WTC11 (cell line): Measurements from ENCODE around the gene MIPEP. TPM values are rescaled to one million over a fixed set of nuclear protein-coding genes. Genes with fewer than 3 reads are reported as not detected.
A peak's percentile ranks its signal among the peaks of the same experiment; 100 is the strongest.

Source experiments
- ATAC-seq: fragments of 200-7000 bp; cut with Tn5 transposase; 2 replicates; pipeline ENCODE4 v1.10.0; 2021; ENCODE audit warnings: mild to moderate bottlenecking, moderate library complexity
- CTCF ChIA-PET: fragments of 300-600 bp; sonication (Branson Sonifier 250); formaldehyde crosslinking; loops from one replicate; lab custom pipeline; 2021; ENCODE audit warnings: antibody characterized with exemption; lab: Charles Lee
- POLR2A ChIA-PET: fragments of 350-600 bp; sonication (Branson Sonifier 250); formaldehyde crosslinking; loops from one replicate; lab custom pipeline; 2021; ENCODE audit warnings: antibody characterized with exemption; lab: Charles Lee
- DNase-seq: peaks from one replicate; pipeline ENCODE4 v3.0.0; 2021; ENCODE audit warnings: low spot score
- H3K27ac Mint-ChIP-seq: 2 replicates; pipeline ENCODE4 v1.8.0; 2021; ENCODE audit warnings: mixed read lengths
- H3K27me3 Mint-ChIP-seq: 2 replicates; pipeline ENCODE4 v1.8.0; 2021; ENCODE audit warnings: low read depth, mild to moderate bottlenecking, moderate library complexity, mixed read lengths
- H3K36me3 Mint-ChIP-seq: 2 replicates; pipeline ENCODE4 v1.8.0; 2021; ENCODE audit warnings: mixed read lengths
- H3K4me1 Mint-ChIP-seq: 2 replicates; pipeline ENCODE4 v1.8.0; 2022; ENCODE audit warnings: mixed read lengths
- H3K4me3 Mint-ChIP-seq: 2 replicates; pipeline ENCODE4 v1.8.0; 2021; ENCODE audit warnings: mild to moderate bottlenecking, moderate library complexity, mixed read lengths
- H3K9me3 Mint-ChIP-seq: 2 replicates; pipeline ENCODE4 v1.8.0; 2021; ENCODE audit warnings: mixed read lengths
- FOXK1 ChIP-seq: sonication (generic); formaldehyde crosslinking; IDR thresholded peaks from 2 replicates; pipeline ENCODE4 v1.8.0; 2022; ENCODE audit warnings: mild to moderate bottlenecking, moderate library complexity, missing genetic modification reagents
- NFE2L1 ChIP-seq: sonication (generic); formaldehyde crosslinking; IDR thresholded peaks from 2 replicates; pipeline ENCODE4 v1.8.1; 2023; ENCODE audit warnings: missing genetic modification reagents
- SMAD3 ChIP-seq: sonication (generic); formaldehyde crosslinking; IDR thresholded peaks from 2 replicates; pipeline ENCODE4 v1.8.0; 2022; ENCODE audit warnings: missing genetic modification reagents, mild to moderate bottlenecking, borderline replicate concordance
- ZNF396 ChIP-seq: fragments of 250-450 bp; sonication (Bioruptor Pico); IDR thresholded peaks from 2 replicates; pipeline ENCODE4 v1.8.0; 2021; ENCODE audit warnings: mild to moderate bottlenecking, moderate library complexity, borderline replicate concordance
- total RNA-seq: library from RNA; stranded (reverse); gene quantifications from 3 replicates; pipeline ENCODE4 v1.2.3, GENCODE V29; 2021
- TF ChIP-seq, protein P1 (sequence below): fragments of 250-450 bp; sonication (Bioruptor Pico); IDR thresholded peaks from 2 replicates; pipeline ENCODE4 v1.9.0; 2021; ENCODE audit warnings: mild to moderate bottlenecking
- TF ChIP-seq, protein P2 (sequence below): fragments of 250-450 bp; sonication (Bioruptor Pico); IDR thresholded peaks from 2 replicates; pipeline ENCODE4 v1.9.0; 2021; ENCODE audit warnings: mild to moderate bottlenecking, borderline replicate concordance
- TF ChIP-seq, protein P3 (sequence below): sonication (generic); formaldehyde crosslinking; IDR thresholded peaks from 2 replicates; pipeline ENCODE4 v1.8.1; 2023; ENCODE audit warnings: mild to moderate bottlenecking, missing genetic modification reagents, moderate library complexity
- TF ChIP-seq, protein P4 (sequence below): fragments of 250-450 bp; sonication (Bioruptor Pico); conservative IDR thresholded peaks from 2 replicates; pipeline ENCODE4 v1.9.0; 2021; ENCODE audit warnings: mild to moderate bottlenecking
- TF ChIP-seq, protein P5 (sequence below): sonication (generic); formaldehyde crosslinking; IDR thresholded peaks from 2 replicates; pipeline ENCODE4 v1.8.0; 2022; ENCODE audit warnings: mild to moderate bottlenecking, missing genetic modification reagents

Gene MIPEP
- total RNA-seq, 1 experiment from 2014 or later, result 30.5 TPM

DNA sequence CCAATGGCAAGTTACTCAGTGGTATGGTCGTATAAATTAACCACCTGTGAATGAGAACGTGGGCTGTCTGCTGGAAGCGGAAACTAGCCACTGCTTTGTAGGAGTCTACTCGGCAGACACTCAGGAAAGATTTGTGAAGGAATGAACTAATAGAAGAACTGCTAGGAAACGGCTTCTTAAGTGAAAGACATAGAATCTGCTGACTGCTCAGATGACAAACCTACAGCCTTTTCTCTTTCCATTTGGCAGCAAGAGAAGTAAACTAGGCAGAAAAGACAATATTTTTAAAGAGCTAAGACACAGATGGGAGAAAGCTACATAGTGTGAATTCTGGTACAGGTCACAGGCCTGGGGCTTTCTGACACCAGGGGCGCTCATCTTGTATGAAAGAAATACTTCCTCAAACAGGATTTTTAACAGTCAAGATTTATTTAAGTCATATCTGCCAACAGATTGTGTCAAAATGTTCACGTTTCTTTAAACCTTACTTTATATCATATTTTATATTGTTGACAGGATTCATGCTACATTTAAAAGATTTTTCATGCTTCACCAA is 78.4 kb downstream of the MIPEP start:
- ATAC-seq (peak; percentile 53), DNase-seq (peak; percentile 13)
- H3K9me3 Mint-ChIP-seq, result no peaks in the 10 kb centered on the region
- TF ChIP-seq, protein P1, sequence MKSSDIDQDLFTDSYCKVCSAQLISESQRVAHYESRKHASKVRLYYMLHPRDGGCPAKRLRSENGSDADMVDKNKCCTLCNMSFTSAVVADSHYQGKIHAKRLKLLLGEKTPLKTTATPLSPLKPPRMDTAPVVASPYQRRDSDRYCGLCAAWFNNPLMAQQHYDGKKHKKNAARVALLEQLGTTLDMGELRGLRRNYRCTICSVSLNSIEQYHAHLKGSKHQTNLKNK (CRISPR knock-in tag), result no peak
- TF ChIP-seq, protein P2, sequence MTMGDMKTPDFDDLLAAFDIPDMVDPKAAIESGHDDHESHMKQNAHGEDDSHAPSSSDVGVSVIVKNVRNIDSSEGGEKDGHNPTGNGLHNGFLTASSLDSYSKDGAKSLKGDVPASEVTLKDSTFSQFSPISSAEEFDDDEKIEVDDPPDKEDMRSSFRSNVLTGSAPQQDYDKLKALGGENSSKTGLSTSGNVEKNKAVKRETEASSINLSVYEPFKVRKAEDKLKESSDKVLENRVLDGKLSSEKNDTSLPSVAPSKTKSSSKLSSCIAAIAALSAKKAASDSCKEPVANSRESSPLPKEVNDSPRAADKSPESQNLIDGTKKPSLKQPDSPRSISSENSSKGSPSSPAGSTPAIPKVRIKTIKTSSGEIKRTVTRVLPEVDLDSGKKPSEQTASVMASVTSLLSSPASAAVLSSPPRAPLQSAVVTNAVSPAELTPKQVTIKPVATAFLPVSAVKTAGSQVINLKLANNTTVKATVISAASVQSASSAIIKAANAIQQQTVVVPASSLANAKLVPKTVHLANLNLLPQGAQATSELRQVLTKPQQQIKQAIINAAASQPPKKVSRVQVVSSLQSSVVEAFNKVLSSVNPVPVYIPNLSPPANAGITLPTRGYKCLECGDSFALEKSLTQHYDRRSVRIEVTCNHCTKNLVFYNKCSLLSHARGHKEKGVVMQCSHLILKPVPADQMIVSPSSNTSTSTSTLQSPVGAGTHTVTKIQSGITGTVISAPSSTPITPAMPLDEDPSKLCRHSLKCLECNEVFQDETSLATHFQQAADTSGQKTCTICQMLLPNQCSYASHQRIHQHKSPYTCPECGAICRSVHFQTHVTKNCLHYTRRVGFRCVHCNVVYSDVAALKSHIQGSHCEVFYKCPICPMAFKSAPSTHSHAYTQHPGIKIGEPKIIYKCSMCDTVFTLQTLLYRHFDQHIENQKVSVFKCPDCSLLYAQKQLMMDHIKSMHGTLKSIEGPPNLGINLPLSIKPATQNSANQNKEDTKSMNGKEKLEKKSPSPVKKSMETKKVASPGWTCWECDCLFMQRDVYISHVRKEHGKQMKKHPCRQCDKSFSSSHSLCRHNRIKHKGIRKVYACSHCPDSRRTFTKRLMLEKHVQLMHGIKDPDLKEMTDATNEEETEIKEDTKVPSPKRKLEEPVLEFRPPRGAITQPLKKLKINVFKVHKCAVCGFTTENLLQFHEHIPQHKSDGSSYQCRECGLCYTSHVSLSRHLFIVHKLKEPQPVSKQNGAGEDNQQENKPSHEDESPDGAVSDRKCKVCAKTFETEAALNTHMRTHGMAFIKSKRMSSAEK (CRISPR knock-in tag), result no peak
- no peak overlapping the region for H3K4me3 Mint-ChIP-seq
- H3K27me3 Mint-ChIP-seq, result no peaks in the 10 kb centered on the region
- peaks cover 33% of the 10 kb centered on the region for H3K4me1 Mint-ChIP-seq
- ChIA-PET POLR2A (no interaction called here), CTCF (interaction anchor here (1.1 to 1.9 kb wide), 6 partner anchors 61 to 298 kb away, joined by 3 to 10 read pairs (median 3); partner anchors contain the start of gene MIPEP)
- no peak overlapping the region for H3K27ac Mint-ChIP-seq
- no peaks in the 10 kb centered on the region for H3K36me3 Mint-ChIP-seq

DNA sequence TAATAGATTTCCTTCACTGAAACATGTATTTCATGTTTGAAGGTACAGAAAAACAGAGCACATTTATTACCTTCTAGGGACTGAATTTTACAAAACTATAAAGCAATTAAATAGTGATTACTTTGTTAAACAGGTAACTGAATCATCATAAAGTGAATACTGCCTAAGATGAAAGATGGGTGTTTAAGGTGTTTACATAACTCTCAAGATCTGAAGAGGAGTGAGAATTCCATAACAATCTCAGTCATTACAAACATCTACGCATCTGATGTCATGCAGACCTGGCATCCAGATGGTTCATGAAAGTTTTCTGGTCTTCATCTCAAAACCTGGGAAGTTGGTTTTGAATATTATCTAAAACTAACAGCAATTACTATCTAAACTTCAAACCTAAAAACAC is 80.4 kb downstream of the MIPEP start:
- TF ChIP-seq FOXK1, result no peak
- TF ChIP-seq, protein P3, sequence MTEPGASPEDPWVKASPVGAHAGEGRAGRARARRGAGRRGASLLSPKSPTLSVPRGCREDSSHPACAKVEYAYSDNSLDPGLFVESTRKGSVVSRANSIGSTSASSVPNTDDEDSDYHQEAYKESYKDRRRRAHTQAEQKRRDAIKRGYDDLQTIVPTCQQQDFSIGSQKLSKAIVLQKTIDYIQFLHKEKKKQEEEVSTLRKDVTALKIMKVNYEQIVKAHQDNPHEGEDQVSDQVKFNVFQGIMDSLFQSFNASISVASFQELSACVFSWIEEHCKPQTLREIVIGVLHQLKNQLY (CRISPR knock-in tag), result no peak
- TF ChIP-seq NFE2L1 (CRISPR knock-in tag), result no peak
- H3K27me3 Mint-ChIP-seq, result no peaks in the 10 kb centered on the region
- no peak for DNase-seq
- H3K4me1 Mint-ChIP-seq, result peaks cover 33% of the 10 kb centered on the region
- no peak for ATAC-seq
- ChIA-PET POLR2A (no interaction called here), CTCF (interaction anchor here (0.6 to 1.0 kb wide), 2 partner anchors 128 to 136 kb away, joined by 3 read pairs; no protein-coding TSS in a partner anchor)
- H3K36me3 Mint-ChIP-seq, result no peaks in the 10 kb centered on the region
- H3K4me3 Mint-ChIP-seq, result no peak overlapping the region
- H3K9me3 Mint-ChIP-seq, result no peaks in the 10 kb centered on the region
- no peak overlapping the region for H3K27ac Mint-ChIP-seq

DNA sequence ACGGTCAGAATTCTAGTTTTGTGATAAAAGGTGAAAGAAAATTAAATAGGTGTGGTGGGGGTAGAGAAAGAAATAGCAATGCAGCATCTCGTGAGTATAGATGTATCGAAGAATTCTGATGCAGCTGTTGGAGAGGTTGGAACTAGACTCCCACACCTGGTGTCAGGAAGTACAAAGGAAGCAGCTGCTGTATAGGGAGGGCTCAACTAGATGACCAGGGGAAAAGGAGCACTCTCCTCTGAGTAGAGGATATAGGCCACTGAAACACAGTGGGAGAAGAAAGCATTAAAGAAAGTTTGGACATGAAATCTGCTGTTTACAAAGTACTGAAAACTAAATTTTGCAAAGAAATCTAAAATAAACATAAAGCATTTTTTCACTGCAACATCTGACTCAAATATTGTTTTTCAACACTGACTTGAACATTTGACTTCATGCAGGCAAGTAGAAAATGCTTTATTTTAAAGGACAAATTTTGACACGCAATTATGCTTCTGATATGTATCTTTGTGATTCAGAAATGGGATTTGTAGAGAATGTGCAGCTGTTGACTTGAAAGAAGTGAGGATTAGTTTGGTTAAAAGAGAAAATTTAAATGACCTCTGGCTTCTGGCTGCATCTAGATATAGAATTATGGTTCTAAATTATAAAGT is 82.2 kb downstream of the MIPEP start:
- ChIA-PET CTCF (no interaction called here), POLR2A (no interaction called here)
- Mint-ChIP-seq H3K4me1 (peaks cover 31% of the 10 kb centered on the region), H3K9me3 (peaks cover 4% of the 10 kb centered on the region), H3K4me3 (no peak overlapping the region), H3K27me3 (no peaks in the 10 kb centered on the region), H3K27ac (0 out of 2 replicates have a peak overlapping the region, but pooled peaks have one; percentile 14), H3K36me3 (peaks cover 7% of the 10 kb centered on the region)
- no peak for ATAC-seq
- no peak for DNase-seq
- TF ChIP-seq, protein P4, sequence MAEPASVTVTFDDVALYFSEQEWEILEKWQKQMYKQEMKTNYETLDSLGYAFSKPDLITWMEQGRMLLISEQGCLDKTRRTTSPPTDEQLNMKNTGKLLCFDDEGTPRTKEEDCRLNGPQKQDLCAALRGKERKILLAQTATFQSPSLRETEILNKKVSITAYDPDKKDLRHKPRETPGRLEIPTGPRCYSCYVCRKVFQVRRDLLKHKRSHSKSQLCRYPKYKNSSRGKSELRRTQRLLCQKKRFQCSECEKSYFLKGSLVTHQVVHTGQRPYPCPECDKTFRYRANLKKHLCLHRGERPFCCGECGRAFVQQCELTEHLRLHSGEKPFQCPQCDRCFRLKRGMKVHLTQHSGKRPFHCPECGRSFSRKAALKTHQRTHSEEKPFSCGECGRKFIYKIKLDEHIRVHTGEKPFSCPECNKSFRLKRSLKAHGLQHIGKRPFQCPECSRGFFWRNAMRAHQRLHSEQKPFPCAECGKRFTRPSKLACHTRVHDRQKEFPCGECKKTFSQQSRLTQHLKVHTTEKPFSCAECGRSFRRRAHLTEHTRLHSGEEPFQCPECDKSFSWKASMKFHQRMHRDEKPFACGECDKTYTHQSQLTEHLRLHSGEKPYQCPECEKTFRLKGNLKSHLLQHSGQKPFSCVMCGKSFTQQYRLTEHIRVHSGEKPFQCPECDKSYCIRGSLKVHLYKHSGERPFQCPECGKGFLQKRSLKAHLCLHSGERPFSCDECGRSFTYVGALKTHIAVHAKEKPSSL, result no peak
- TF ChIP-seq, protein P2 (CRISPR knock-in tag), result no peak
- TF ChIP-seq, protein P5, sequence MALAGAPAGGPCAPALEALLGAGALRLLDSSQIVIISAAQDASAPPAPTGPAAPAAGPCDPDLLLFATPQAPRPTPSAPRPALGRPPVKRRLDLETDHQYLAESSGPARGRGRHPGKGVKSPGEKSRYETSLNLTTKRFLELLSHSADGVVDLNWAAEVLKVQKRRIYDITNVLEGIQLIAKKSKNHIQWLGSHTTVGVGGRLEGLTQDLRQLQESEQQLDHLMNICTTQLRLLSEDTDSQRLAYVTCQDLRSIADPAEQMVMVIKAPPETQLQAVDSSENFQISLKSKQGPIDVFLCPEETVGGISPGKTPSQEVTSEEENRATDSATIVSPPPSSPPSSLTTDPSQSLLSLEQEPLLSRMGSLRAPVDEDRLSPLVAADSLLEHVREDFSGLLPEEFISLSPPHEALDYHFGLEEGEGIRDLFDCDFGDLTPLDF (CRISPR knock-in tag), result no peak
- TF ChIP-seq, protein P1 (CRISPR knock-in tag), result no peak
- no peak for TF ChIP-seq ZNF396 (CRISPR knock-in tag)
- no peak for TF ChIP-seq SMAD3 (CRISPR knock-in tag)
